ENCODE measurements around the gene TXNL4B. TPM values are rescaled to one million over a fixed set of nuclear protein-coding genes. Genes with fewer than 3 reads are reported as not detected.

Gene TXNL4B
- total RNA-seq, 1 donor, result 8.1 TPM

- TF ChIP-seq CTCF (IDR thresholded peaks at IDR 0.05; ENCODE audit: insufficient read depth, low read length), result no peak
- DNase-seq (ENCODE audit: low read depth), result no peak
- H3K4me3 ChIP-seq (ENCODE audit: low read depth, low read length), result no peak overlapping the region
Observed at GRCh38 chr16:72112906-72113615, 19.6 kb upstream of the TXNL4B start.

GRCh38 chr16:72112452-72112792, 19.0 kb upstream of the TXNL4B start:
- no peak for TF ChIP-seq CTCF (IDR thresholded peaks at IDR 0.05; ENCODE audit: insufficient read depth, low read length)
- no peak for DNase-seq (ENCODE audit: low read depth)
- H3K4me3 ChIP-seq (ENCODE audit: low read depth, low read length), result no peak overlapping the region

DNA sequence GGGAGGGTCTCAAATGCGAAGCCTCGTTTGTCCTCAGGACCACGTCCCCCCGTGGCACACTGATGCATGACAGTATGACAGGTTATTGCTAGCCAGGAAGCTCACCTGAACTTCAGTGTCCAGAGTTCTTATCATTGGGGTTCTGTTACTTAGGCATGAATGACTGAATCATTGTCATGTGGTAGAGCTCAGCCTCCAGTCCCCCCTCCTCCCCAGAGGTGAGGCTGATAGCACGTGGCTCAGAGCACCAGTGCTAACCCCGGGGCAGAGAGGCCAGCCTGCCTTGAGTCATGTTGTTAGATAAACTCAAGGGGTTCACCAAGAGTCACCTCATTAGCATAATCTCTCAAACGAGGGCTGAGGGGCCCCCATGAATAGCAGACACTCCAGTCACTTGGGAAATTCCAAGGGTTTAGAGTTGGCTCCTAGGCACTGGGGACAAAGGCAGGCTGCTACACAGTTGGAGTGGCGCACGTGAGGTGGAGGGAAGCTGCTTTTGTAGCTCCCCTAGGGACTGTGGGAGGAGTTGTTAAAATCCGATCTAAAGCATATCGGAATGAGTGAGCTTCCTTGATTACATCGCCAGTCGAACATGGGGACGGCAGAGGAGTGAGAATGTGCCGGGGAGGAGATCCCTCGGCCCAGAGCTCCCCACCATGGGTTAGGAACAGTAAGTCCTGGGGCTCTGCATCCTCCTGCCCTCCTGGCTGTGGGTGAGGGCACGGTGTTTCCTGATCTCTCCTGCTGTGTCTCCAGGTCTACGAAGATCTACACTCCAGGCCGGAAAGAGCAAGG, 18.4 kb upstream of the TXNL4B start:
- no peak for TF ChIP-seq CTCF (IDR thresholded peaks at IDR 0.05; ENCODE audit: insufficient read depth, low read length)
- DNase-seq (ENCODE audit: low read depth), result no peak
- H3K4me3 ChIP-seq (ENCODE audit: low read depth, low read length), result no peak overlapping the region

- no peak overlapping the region for H3K4me3 ChIP-seq (ENCODE audit: low read depth, low read length)
- no peak for DNase-seq (ENCODE audit: low read depth)
- TF ChIP-seq CTCF (IDR thresholded peaks at IDR 0.05; ENCODE audit: insufficient read depth, low read length), result no peak
Observed at GRCh38 chr16:72110662-72111615, 17.5 kb upstream of the TXNL4B start.

GRCh38 chr16:72109966-72110530, 16.6 kb upstream of the TXNL4B start:
- no peak for TF ChIP-seq CTCF (IDR thresholded peaks at IDR 0.05; ENCODE audit: insufficient read depth, low read length)
- DNase-seq (ENCODE audit: low read depth), result no peak

DNA sequence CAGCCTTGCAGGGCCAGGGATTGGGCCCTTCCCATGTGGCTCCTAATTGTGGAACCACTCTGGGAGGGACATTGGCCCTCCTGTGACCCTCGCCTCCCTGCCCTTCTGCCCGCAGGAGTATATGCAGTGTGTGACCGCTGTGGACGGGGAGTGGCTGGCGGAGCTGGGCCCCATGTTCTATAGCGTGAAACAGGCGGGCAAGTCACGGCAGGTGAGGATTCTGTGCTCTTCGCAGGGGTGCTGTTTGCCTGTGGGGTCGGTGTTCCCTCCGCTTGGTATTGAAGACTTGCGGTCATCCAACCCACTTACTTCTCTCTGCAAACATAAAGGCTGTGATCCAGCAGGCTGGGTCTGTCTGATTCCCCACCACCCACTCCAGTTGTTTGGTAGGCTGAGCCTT, 15.9 kb upstream of the TXNL4B start:
- DNase-seq (ENCODE audit: low read depth), result no peak
- TF ChIP-seq CTCF (IDR thresholded peaks at IDR 0.05; ENCODE audit: insufficient read depth, low read length), result no peak
- H3K4me3 ChIP-seq (ENCODE audit: low read depth, low read length), result no peak overlapping the region

More at GRCh38 chr16:72109966-72110530, 16.6 kb upstream of the TXNL4B start:
- H3K4me3 ChIP-seq (ENCODE audit: low read depth, low read length), result no peak overlapping the region
